Left kidney (tissue), 2 donors: Measurements from ENCODE around the gene TOX3. TPM values are rescaled to one million over a fixed set of nuclear protein-coding genes. Genes with fewer than 3 reads are reported as not detected.

Experiments used
- DNase-seq: peaks from one replicate; pipeline ENCODE4 v3.0.0-alpha.2; 2013
- polyA plus RNA-seq: library from polyadenylated mRNA; unstranded; fragments of 120-200 nt; gene quantifications from one replicate; pipeline ENCODE4 v1.2.1, GENCODE V29; 2013; ENCODE audit not compliant: insufficient read length

TOX3 gene
- polyA plus RNA-seq, 1 donor = 32.5 TPM

- no peak for DNase-seq
Observed at GRCh38 chr16:52398021-52398420, 148.9 kb downstream of the TOX3 start.

- no peak for DNase-seq
Observed at GRCh38 chr16:52393448-52393847, 153.5 kb downstream of the TOX3 start.

- no peak for DNase-seq
Observed at GRCh38 chr16:52389045-52389444, 157.9 kb downstream of the TOX3 start.
